ENCODE results near the gene CLDN18.

DNA sequence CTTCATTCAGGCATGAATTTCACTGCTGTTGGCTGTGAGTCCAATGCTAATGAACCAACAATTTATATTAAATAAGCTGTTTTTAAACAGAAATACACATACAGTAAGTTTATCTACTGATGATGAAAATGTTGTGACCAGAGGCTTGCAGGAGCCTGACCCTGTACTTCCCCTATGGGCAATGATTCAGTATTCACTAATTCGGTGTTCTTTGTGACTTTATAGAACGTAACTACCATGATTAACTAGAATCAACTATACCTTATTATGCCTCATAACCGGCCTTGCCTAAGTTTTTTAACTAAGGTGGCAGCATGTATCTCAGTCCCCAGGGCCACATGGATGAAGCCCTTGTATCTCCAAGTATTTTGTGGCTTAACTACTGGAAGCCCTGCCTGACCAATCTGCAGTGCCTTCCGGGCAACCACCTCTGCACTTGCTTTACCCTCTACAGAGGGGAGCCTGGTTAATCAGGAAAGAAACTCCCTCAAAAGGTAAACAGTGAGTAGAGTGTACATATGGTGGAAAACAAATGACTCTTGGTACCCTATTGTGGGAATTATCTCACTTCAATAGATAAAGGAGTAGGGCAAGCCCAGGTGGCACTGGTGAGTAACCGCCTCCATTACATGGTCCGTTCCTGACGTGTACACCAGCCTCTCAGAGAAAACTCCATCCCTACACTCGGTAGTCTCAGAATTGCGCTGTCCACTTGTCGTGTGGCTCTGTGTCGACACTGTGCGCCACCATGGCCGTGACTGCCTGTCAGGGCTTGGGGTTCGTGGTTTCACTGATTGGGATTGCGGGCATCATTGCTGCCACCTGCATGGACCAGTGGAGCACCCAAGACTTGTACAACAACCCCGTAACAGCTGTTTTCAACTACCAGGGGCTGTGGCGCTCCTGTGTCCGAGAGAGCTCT is 11.6 kb upstream of the CLDN18 start:
- TF ChIP-seq, protein P1, sequence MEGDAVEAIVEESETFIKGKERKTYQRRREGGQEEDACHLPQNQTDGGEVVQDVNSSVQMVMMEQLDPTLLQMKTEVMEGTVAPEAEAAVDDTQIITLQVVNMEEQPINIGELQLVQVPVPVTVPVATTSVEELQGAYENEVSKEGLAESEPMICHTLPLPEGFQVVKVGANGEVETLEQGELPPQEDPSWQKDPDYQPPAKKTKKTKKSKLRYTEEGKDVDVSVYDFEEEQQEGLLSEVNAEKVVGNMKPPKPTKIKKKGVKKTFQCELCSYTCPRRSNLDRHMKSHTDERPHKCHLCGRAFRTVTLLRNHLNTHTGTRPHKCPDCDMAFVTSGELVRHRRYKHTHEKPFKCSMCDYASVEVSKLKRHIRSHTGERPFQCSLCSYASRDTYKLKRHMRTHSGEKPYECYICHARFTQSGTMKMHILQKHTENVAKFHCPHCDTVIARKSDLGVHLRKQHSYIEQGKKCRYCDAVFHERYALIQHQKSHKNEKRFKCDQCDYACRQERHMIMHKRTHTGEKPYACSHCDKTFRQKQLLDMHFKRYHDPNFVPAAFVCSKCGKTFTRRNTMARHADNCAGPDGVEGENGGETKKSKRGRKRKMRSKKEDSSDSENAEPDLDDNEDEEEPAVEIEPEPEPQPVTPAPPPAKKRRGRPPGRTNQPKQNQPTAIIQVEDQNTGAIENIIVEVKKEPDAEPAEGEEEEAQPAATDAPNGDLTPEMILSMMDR (IDR thresholded peaks at IDR 0.05) = no peak
- TF ChIP-seq POLR2A (IDR thresholded peaks at IDR 0.05) = no peak

Data from testis (tissue), 2 donors.